ENCODE measurements around the gene PHC2. TPM values are rescaled to one million over a fixed set of nuclear protein-coding genes. Genes with fewer than 3 reads are reported as not detected.

The PHC2 gene
- total RNA-seq, 6 experiments from 2014 or later: 49.3 to 86.5 (median 66.8) TPM

GRCh38 chr1:33375316-33375715 is 55.6 kb downstream of the PHC2 start:
- intact Hi-C loops (cut with DNase I): no loop called here

GRCh38 chr1:33374336-33375105 is 56.4 kb downstream of the PHC2 start:
- TF ChIP-seq POLR2A (IDR thresholded peaks at IDR 0.05) (no peak), CTCF (IDR thresholded peaks at IDR 0.05) (no peak)
- Histone ChIP-seq H3K9me3 (no peaks in the 10 kb centered on the region), H3K27ac (no peak overlapping the region), H3K4me3 (no peak overlapping the region), H3K36me3 (no peaks in the 10 kb centered on the region), H3K4me1 (no peaks in the 10 kb centered on the region), H3K27me3 (no peaks in the 10 kb centered on the region)
- 76% methylated on average over 5 of the region's 5 CpGs for WGBS (ENCODE audit: insufficient coverage, low coverage, low lambda C conversion rate, missing lambda C conversion rate)
- DNase-seq: no peak
- intact Hi-C loops (cut with DNase I): no loop called here
- ATAC-seq: peak in 1 of 4 donors; percentile 68

More at GRCh38 chr1:33375316-33375715, 55.6 kb downstream of the PHC2 start:
- H3K4me1 ChIP-seq: peaks cover 0 to 8% (median 0%) of the 10 kb centered on the region in 4 donors
- no peak overlapping the region for H3K27ac ChIP-seq
- no peaks in the 10 kb centered on the region for H3K27me3 ChIP-seq
- H3K4me3 ChIP-seq: no peak overlapping the region
- TF ChIP-seq CTCF (IDR thresholded peaks at IDR 0.05) (no peak), POLR2A (IDR thresholded peaks at IDR 0.05) (no peak)
- H3K36me3 ChIP-seq: no peaks in the 10 kb centered on the region
- DNase-seq (no peak), ATAC-seq (no peak)
- 95% methylated on average over 4 of the region's 9 CpGs for WGBS (ENCODE audit: insufficient coverage, low coverage, low lambda C conversion rate, missing lambda C conversion rate)
- no peaks in the 10 kb centered on the region for H3K9me3 ChIP-seq

DNA sequence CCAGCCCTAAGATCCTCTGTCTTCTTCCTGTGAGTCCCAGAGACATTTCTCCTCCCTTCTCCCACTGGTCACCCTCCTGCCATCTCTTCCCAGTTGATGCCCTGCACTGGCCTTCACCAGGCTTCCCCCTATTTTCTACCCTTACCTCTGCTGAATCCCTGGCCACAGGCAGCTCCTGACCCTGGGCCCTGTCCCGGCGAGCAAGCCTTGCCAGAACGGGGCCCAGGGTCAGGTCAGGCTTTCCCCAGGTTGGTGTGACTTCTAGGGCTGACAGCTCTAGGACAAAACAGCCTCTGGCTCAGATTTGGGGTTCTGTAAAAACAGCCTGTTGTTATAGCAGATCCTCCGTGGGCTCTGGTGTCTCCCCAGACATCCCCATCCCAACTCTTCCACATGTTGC is 57.3 kb downstream of the PHC2 start:
- intact Hi-C loops (cut with DNase I): no loop called here

DNA sequence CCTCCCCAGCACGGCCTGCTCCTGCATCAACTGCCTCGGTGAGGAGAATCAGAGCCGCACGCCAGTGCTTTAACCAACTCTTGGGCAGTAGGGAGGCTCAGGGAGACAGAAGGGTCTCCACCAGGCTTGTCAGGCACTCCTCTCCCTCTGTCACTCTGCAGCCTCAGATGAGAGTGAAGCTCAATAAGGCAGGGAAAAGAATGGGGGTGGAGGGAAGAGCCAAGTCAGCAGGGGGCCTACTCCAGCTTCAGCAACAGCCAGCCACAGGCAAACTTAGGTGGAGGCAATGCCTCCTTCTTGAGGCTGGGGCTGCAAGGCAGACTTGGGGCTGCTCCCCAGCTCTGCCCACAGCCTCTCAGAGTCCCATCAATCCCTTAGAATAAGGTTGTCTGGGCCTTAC is 58.2 kb downstream of the PHC2 start:
- WGBS (ENCODE audit: insufficient coverage, low coverage, low lambda C conversion rate, missing lambda C conversion rate): 100% methylated on average over 2 of the region's 4 CpGs
- H3K27me3 ChIP-seq: no peaks in the 10 kb centered on the region
- TF ChIP-seq CTCF (IDR thresholded peaks at IDR 0.05) (no peak), POLR2A (IDR thresholded peaks at IDR 0.05) (no peak)
- intact Hi-C loops (cut with DNase I): no loop called here
- DNase-seq: no peak
- no peak for ATAC-seq
- no peak overlapping the region for H3K27ac ChIP-seq
- H3K36me3 ChIP-seq: no peaks in the 10 kb centered on the region
- no peak overlapping the region for H3K4me3 ChIP-seq
- no peaks in the 10 kb centered on the region for H3K9me3 ChIP-seq
- no peaks in the 10 kb centered on the region for H3K4me1 ChIP-seq

More for the DNA sequence above, 57.3 kb downstream of the PHC2 start:
- H3K27ac ChIP-seq: no peak overlapping the region
- H3K9me3 ChIP-seq: no peaks in the 10 kb centered on the region
- no peak for DNase-seq
- H3K4me1 ChIP-seq: no peaks in the 10 kb centered on the region
- TF ChIP-seq CTCF (IDR thresholded peaks at IDR 0.05) (no peak), POLR2A (IDR thresholded peaks at IDR 0.05) (no peak)
- no peak overlapping the region for H3K4me3 ChIP-seq
- no peak for ATAC-seq
- 88% methylated on average over 3 of the region's 4 CpGs for WGBS (ENCODE audit: insufficient coverage, low coverage, low lambda C conversion rate, missing lambda C conversion rate)
- no peaks in the 10 kb centered on the region for H3K27me3 ChIP-seq
- H3K36me3 ChIP-seq: no peaks in the 10 kb centered on the region
